Prostate gland (tissue), 2 donors: ENCODE measurements around the gene LGALS9. TPM values are rescaled to one million over a fixed set of nuclear protein-coding genes. Genes with fewer than 3 reads are reported as not detected.

Experiments used
- DNase-seq: peaks from one replicate; pipeline ENCODE4 v3.0.0-alpha.2; 2019; ENCODE audit warnings: low spot score
- H3K27ac ChIP-seq, 2 donors: fragments of 200-600 bp; sonication (generic); 2 replicates each; pipeline ENCODE4 v1.5.1; 2017 to 2019
- H3K27me3 ChIP-seq: fragments of 200-600 bp; sonication (generic); replicated peaks from 2 replicates; pipeline ENCODE4 v1.5.1; 2019; ENCODE audit not compliant: insufficient read depth
- H3K36me3 ChIP-seq, 2 donors: fragments of 200-600 bp; sonication (generic); 1 replicate in 1 of 2; 2 replicates in 1 of 2; pipeline versions ENCODE4 v1.5.1 to v1.8.1; 2017 to 2019
- H3K4me1 ChIP-seq: fragments of 200-600 bp; sonication (generic); replicated peaks from 2 replicates; pipeline ENCODE4 v1.5.1; 2019
- H3K4me3 ChIP-seq, 2 donors: fragments of 200-600 bp; sonication (generic); 2 replicates each; pipeline ENCODE4 v1.5.1; 2017 to 2019
- H3K9me3 ChIP-seq: fragments of 200-600 bp; sonication (generic); 2 replicates; pipeline ENCODE4 v1.5.1; 2017
- CTCF ChIP-seq, 4 experiments: fragments of 200-600 bp in 2 of 4; fragments of 450-650 bp in 2 of 4; sonication (generic) in 2 of 4; IDR thresholded peaks; 1 replicate in 3 of 4; 2 replicates in 1 of 4; pipeline ENCODE4 v1.5.1; 2016 to 2019; ENCODE audit warnings: antibody characterized with exemption in 4 of 4, mild to moderate bottlenecking in 2 of 4, moderate library complexity in 2 of 4
- POLR2A ChIP-seq: fragments of 450-650 bp; IDR thresholded peaks from one replicate; pipeline ENCODE4 v1.6.1; 2016; ENCODE audit warnings: antibody characterized with exemption, mild to moderate bottlenecking
- POLR2AphosphoS5 ChIP-seq: sonication (generic); formaldehyde crosslinking; IDR thresholded peaks from one replicate; pipeline ENCODE4 v1.6.1; 2017; ENCODE audit warnings: antibody characterized with exemption
- WGBS: methylation state at CpG from one replicate; pipeline ENCODE4 v1.1.5; 2018; 5-methylcytosine and 5-hydroxymethylcytosine counted together
- intact Hi-C: fragments of 100-400 bp; cut with DNase I; formaldehyde crosslinking; loops from one replicate; pipeline ENCODE4 v1.14.2; 2022
- total RNA-seq, 2 donors: library from RNA; depleted of rRNA; stranded (reverse); fragments of >200 nt; gene quantifications; one replicate each; pipeline ENCODE4 v1.1.0, GENCODE V29; 2016

Gene LGALS9
- total RNA-seq, 2 donors from 2014 or later = 7.2 to 16.7 TPM

- DNase-seq = no peak
- no peak overlapping the region for H3K27ac ChIP-seq
- intact Hi-C loops = no loop called here
- no peak overlapping the region for H3K4me3 ChIP-seq
- no peaks in the 10 kb centered on the region for H3K9me3 ChIP-seq
- no peaks in the 10 kb centered on the region for H3K4me1 ChIP-seq
- TF ChIP-seq POLR2AphosphoS5 = no peak
- TF ChIP-seq POLR2A = no peak
- no peak for TF ChIP-seq CTCF (IDR thresholded peaks at IDR 0.05)
- H3K36me3 ChIP-seq = peaks cover 0 to 4% of the 10 kb centered on the region in 2 donors
- H3K27me3 ChIP-seq = no peaks in the 10 kb centered on the region
- WGBS = 97% methylated on average over 15 of the region's 15 CpGs
Observed at GRCh38 chr17:27588354-27588753, 42.6 kb upstream of the LGALS9 start.

DNA sequence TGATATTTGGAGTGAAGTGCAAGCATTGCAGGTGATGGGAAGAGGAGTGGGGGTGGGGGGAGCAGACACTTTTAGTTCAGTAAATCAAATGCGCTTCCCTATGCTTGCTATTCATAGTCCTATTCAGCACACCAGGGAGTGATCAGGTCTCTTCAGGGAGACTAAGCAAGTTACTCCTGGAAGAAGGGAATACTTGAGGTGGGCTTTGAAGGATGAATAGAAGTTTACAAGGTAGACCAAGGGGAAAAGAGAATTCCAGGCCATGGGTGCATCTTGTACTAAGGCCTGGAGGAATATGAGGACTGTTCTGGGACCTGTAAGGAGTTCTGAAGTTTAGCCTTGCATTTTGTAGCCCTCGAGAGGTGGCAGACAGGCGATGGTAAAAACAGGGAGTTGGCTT, 40.1 kb upstream of the LGALS9 start:
- H3K27ac ChIP-seq = no peak overlapping the region
- H3K9me3 ChIP-seq = no peaks in the 10 kb centered on the region
- intact Hi-C loops = no loop called here
- H3K4me1 ChIP-seq = no peaks in the 10 kb centered on the region
- 96% methylated on average over 3 of the region's 3 CpGs for WGBS
- H3K4me3 ChIP-seq = no peak overlapping the region
- no peak for DNase-seq
- H3K36me3 ChIP-seq = peaks cover 0 to 4% of the 10 kb centered on the region in 2 donors
- no peaks in the 10 kb centered on the region for H3K27me3 ChIP-seq
- TF ChIP-seq POLR2A = no peak

DNA sequence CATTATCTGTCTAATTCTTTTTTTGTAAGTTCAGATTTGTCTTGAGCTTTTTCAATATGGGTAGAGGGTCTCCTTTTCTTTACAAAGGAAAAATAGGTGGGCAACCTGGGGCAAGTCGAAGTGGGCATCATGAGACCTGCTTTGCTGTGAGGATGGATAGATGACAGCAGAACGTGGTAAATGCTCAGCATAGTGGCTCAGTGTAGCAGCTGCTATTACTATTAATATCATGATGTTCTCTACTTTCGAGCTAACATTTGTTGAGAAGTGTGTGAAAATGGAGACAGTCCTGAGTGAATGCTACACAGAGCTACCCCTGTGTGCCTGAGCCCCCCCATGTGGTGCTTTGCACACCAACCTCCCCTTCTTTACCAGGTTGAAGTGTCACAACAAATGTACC, 39.0 kb upstream of the LGALS9 start:
- H3K4me3 ChIP-seq = no peak overlapping the region
- H3K27me3 ChIP-seq = no peaks in the 10 kb centered on the region
- WGBS = 88% methylated on average over 3 of the region's 3 CpGs
- no peak overlapping the region for H3K27ac ChIP-seq
- TF ChIP-seq POLR2A = no peak
- no peak for TF ChIP-seq CTCF (IDR thresholded peaks at IDR 0.05)
- TF ChIP-seq POLR2AphosphoS5 = no peak
- no peaks in the 10 kb centered on the region for H3K4me1 ChIP-seq
- peaks cover 0 to 4% of the 10 kb centered on the region in 2 donors for H3K36me3 ChIP-seq
- intact Hi-C loops = no loop called here
- no peak for DNase-seq
- no peaks in the 10 kb centered on the region for H3K9me3 ChIP-seq

DNA sequence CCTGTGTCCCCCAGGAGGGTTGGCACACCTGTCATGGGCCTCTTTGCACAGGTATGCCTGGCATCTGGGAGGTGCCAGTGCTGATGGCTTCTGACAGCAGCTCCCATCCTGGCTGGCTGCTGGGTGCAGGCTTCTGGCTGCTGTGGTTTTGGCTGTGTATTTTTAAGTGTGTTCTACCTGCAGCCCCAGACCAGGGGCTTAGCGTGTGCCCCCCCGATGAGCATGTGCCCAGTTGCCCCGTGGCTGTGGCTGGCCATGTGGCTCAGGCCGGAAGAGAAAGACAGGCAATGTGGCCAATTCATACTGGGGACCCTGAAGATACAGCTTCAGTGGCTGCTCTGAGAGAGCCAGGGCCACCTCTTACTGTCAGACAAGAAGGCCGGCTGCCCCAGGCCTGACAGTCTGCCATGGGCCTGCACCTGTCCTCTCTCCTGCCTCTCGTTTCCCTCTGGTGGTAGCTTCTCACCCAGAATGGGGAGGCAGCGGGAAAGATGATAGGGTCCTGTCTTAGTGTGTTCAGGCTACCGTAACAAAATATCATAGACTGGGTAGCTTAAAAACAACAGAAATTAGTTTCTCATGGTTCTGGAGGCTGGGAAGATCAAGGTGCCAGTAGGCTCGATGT, 37.6 kb upstream of the LGALS9 start:
- Histone ChIP-seq H3K4me3 (no peak overlapping the region), H3K4me1 (no peaks in the 10 kb centered on the region), H3K27ac (no peak overlapping the region), H3K27me3 (no peaks in the 10 kb centered on the region), H3K9me3 (no peaks in the 10 kb centered on the region), H3K36me3 (peaks cover 0 to 4% of the 10 kb centered on the region in 2 donors)
- DNase-seq = no peak
- TF ChIP-seq CTCF (IDR thresholded peaks at IDR 0.05) (no peak), POLR2AphosphoS5 (no peak), POLR2A (no peak)
- intact Hi-C loops = no loop called here
- 95% methylated on average over 9 of the region's 9 CpGs for WGBS

DNA sequence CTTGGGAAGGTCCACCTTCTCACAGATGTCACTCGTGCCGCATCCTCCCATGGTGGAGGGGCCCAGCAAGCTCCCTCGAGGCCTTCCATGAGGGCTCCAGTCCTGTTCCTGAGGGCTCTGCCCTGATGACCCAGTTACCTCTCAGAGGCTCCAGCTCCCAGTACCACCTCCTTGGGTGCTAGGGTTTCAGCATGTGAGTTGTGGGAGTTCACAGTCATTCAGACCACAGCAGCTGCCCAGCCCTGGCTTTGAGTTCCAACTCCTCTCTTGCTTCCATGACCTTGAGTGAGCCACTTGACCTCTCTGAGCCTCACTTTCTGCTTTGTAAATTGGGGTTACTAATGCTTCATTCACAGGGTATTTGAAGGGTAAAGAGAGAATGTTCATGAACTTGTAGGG, 37.1 kb upstream of the LGALS9 start:
- Histone ChIP-seq H3K27ac (no peak overlapping the region), H3K4me3 (no peak overlapping the region), H3K4me1 (no peaks in the 10 kb centered on the region), H3K36me3 (peaks cover 0 to 4% of the 10 kb centered on the region in 2 donors), H3K27me3 (no peaks in the 10 kb centered on the region), H3K9me3 (no peaks in the 10 kb centered on the region)
- no peak for TF ChIP-seq POLR2AphosphoS5
- TF ChIP-seq CTCF (IDR thresholded peaks at IDR 0.05) = no peak
- no peak for TF ChIP-seq POLR2A
- intact Hi-C loops = no loop called here
- no peak for DNase-seq
- 82% methylated on average over 3 of the region's 3 CpGs for WGBS
